Suppressor macrophage (primary cell): ENCODE measurements around the gene RBPMS2.

Experiments used
- DNase-seq, 4 experiments: peaks; one replicate each; pipeline ENCODE4 v3.0.0-alpha.2; 2020 to 2022

The RBPMS2 gene

GRCh38 chr15:64690578-64691296, 84.7 kb downstream of the RBPMS2 start:
- DNase-seq, result no peak

GRCh38 chr15:64690008-64690407, 85.4 kb downstream of the RBPMS2 start:
- no peak for DNase-seq
